Activated CD8-positive, alpha-beta memory T cell treated with anti-CD3 and anti-CD28 coated beads, Interleukin-2, amount 10 ng/mL, durations not matched to agents 7 days and 5 days (primary cell): Measurements from ENCODE around the gene ACTN1. TPM values are rescaled to one million over a fixed set of nuclear protein-coding genes. Genes with fewer than 3 reads are reported as not detected.

Source experiments
- ATAC-seq: fragments of 150-1000 bp; cut with Tn5 transposase; one replicate; pipeline ENCODE4 v1.10.0; 2021; ENCODE audit warnings: moderate library complexity
- CTCF ChIA-PET: fragments of 350-600 bp; sonication (Branson Sonifier 250); formaldehyde crosslinking; loops from one replicate; lab custom pipeline; 2021; ENCODE audit warnings: antibody characterized with exemption; lab: Charles Lee
- DNase-seq: peaks from one replicate; pipeline ENCODE4 v3.0.0-alpha.2; 2020
- H3K27ac Mint-ChIP-seq: one replicate; pipeline ENCODE4 v1.8.0; 2021; ENCODE audit warnings: mild to moderate bottlenecking, mixed read lengths
- H3K27me3 Mint-ChIP-seq: one replicate; pipeline ENCODE4 v1.8.0; 2021; ENCODE audit warnings: mixed read lengths
- H3K36me3 Mint-ChIP-seq: one replicate; pipeline ENCODE4 v1.8.0; 2021; ENCODE audit warnings: mild to moderate bottlenecking, mixed read lengths
- H3K4me1 Mint-ChIP-seq: one replicate; pipeline ENCODE4 v1.8.0; 2021; ENCODE audit warnings: mixed read lengths
- H3K4me3 Mint-ChIP-seq: one replicate; pipeline ENCODE4 v1.8.0; 2021; ENCODE audit warnings: mild to moderate bottlenecking, moderate library complexity, mixed read lengths
- H3K9me3 Mint-ChIP-seq: one replicate; pipeline ENCODE4 v1.8.0; 2022; ENCODE audit warnings: low read depth, mixed read lengths
- total RNA-seq, 2 experiments: library from RNA; stranded (reverse); gene quantifications; one replicate each; pipeline ENCODE4 v1.2.3, GENCODE V29; 2021

Gene ACTN1
- total RNA-seq, 2 experiments from 2014 or later, result 26.8 to 56.0 TPM

GRCh38 chr14:68940614-68941185 is 38.4 kb downstream of the ACTN1 start:
- Mint-ChIP-seq H3K4me3 (no peak overlapping the region), H3K9me3 (no peaks in the 10 kb centered on the region), H3K36me3 (no peaks in the 10 kb centered on the region), H3K27me3 (no peaks in the 10 kb centered on the region), H3K4me1 (peaks cover under 1% of the 10 kb centered on the region), H3K27ac (no peak overlapping the region)
- ATAC-seq, result no peak
- DNase-seq, result no peak
- CTCF ChIA-PET, result interaction anchor here (0.8 to 1.9 kb wide), 4 partner anchors 18 to 189 kb away, joined by 3 to 5 read pairs (median 4); no protein-coding TSS in a partner anchor

GRCh38 chr14:68939893-68940613 is 39.0 kb downstream of the ACTN1 start:
- H3K27me3 Mint-ChIP-seq, result no peaks in the 10 kb centered on the region
- no peaks in the 10 kb centered on the region for H3K36me3 Mint-ChIP-seq
- CTCF ChIA-PET, result interaction anchor here (1.3 to 1.9 kb wide), 3 partner anchors 18 to 162 kb away, joined by 3 to 5 read pairs (median 4); no protein-coding TSS in a partner anchor
- H3K4me1 Mint-ChIP-seq, result peaks cover 3% of the 10 kb centered on the region
- no peak overlapping the region for H3K4me3 Mint-ChIP-seq
- ATAC-seq (no peak), DNase-seq (no peak)
- H3K27ac Mint-ChIP-seq, result no peak overlapping the region
- no peaks in the 10 kb centered on the region for H3K9me3 Mint-ChIP-seq

- CTCF ChIA-PET, result interaction anchor here (1.3 to 1.9 kb wide), 3 partner anchors 19 to 163 kb away, joined by 3 to 5 read pairs (median 4); no protein-coding TSS in a partner anchor
- no peaks in the 10 kb centered on the region for H3K9me3 Mint-ChIP-seq
- no peak overlapping the region for H3K27ac Mint-ChIP-seq
- H3K4me1 Mint-ChIP-seq, result peaks cover 9% of the 10 kb centered on the region
- H3K27me3 Mint-ChIP-seq, result no peaks in the 10 kb centered on the region
- no peak for DNase-seq
- no peak overlapping the region for H3K4me3 Mint-ChIP-seq
- H3K36me3 Mint-ChIP-seq, result no peaks in the 10 kb centered on the region
- ATAC-seq, result no peak
These were observed 39.8 kb downstream of the ACTN1 start for GRCh38 chr14:68939181-68939892.

GRCh38 chr14:68938271-68939150 is 40.6 kb downstream of the ACTN1 start:
- H3K4me3 Mint-ChIP-seq, result no peak overlapping the region
- ATAC-seq (no peak), DNase-seq (no peak)
- no peaks in the 10 kb centered on the region for H3K36me3 Mint-ChIP-seq
- CTCF ChIA-PET, result no interaction called here
- H3K27ac Mint-ChIP-seq, result no peak overlapping the region
- no peaks in the 10 kb centered on the region for H3K27me3 Mint-ChIP-seq
- H3K9me3 Mint-ChIP-seq, result no peaks in the 10 kb centered on the region
- H3K4me1 Mint-ChIP-seq, result peaks cover 10% of the 10 kb centered on the region

- Mint-ChIP-seq H3K36me3 (no peaks in the 10 kb centered on the region), H3K4me3 (no peak overlapping the region), H3K4me1 (peaks cover 10% of the 10 kb centered on the region), H3K27ac (no peak overlapping the region), H3K27me3 (no peaks in the 10 kb centered on the region), H3K9me3 (no peaks in the 10 kb centered on the region)
- CTCF ChIA-PET, result no interaction called here
- DNase-seq (no peak), ATAC-seq (peak; percentile 36)
These were observed 41.4 kb downstream of the ACTN1 start for GRCh38 chr14:68937471-68938270.

- H3K27me3 Mint-ChIP-seq, result no peaks in the 10 kb centered on the region
- no peaks in the 10 kb centered on the region for H3K36me3 Mint-ChIP-seq
- no peaks in the 10 kb centered on the region for H3K9me3 Mint-ChIP-seq
- CTCF ChIA-PET, result no interaction called here
- no peak overlapping the region for H3K4me3 Mint-ChIP-seq
- peaks cover 10% of the 10 kb centered on the region for H3K4me1 Mint-ChIP-seq
- DNase-seq, result no peak
- H3K27ac Mint-ChIP-seq, result no peak overlapping the region
- ATAC-seq, result no peak
These were observed 42.1 kb downstream of the ACTN1 start for GRCh38 chr14:68936980-68937379.

- peaks cover 10% of the 10 kb centered on the region for H3K4me1 Mint-ChIP-seq
These were observed 42.6 kb downstream of the ACTN1 start for GRCh38 chr14:68936476-68936875.

GRCh38 chr14:68935761-68936214 is 43.3 kb downstream of the ACTN1 start:
- Mint-ChIP-seq H3K36me3 (no peaks in the 10 kb centered on the region), H3K27ac (no peak overlapping the region), H3K27me3 (no peaks in the 10 kb centered on the region), H3K4me3 (no peak overlapping the region), H3K4me1 (peaks cover 10% of the 10 kb centered on the region), H3K9me3 (no peaks in the 10 kb centered on the region)
- DNase-seq, result no peak
- CTCF ChIA-PET, result no interaction called here
- ATAC-seq, result no peak

More at GRCh38 chr14:68936476-68936875, 42.6 kb downstream of the ACTN1 start:
- Mint-ChIP-seq H3K9me3 (no peaks in the 10 kb centered on the region), H3K27me3 (no peaks in the 10 kb centered on the region), H3K36me3 (no peaks in the 10 kb centered on the region), H3K27ac (no peak overlapping the region), H3K4me3 (no peak overlapping the region)
- CTCF ChIA-PET, result no interaction called here
- DNase-seq (no peak), ATAC-seq (no peak)

GRCh38 chr14:68934066-68934465 is 45.0 kb downstream of the ACTN1 start:
- CTCF ChIA-PET, result interaction anchor here (0.7 kb wide), 1 partner anchor 1147 kb away, joined by 3 read pairs; no protein-coding TSS in a partner anchor
- Mint-ChIP-seq H3K27me3 (no peaks in the 10 kb centered on the region), H3K27ac (no peak overlapping the region), H3K9me3 (no peaks in the 10 kb centered on the region), H3K4me3 (no peak overlapping the region), H3K36me3 (no peaks in the 10 kb centered on the region), H3K4me1 (peaks cover 10% of the 10 kb centered on the region)
- DNase-seq (no peak), ATAC-seq (no peak)

GRCh38 chr14:68932686-68933085 is 46.4 kb downstream of the ACTN1 start:
- CTCF ChIA-PET, result interaction anchor here (1.4 kb wide), 1 partner anchor 175 kb away, joined by 3 read pairs; no protein-coding TSS in a partner anchor
- no peak overlapping the region for H3K4me3 Mint-ChIP-seq
- DNase-seq (no peak), ATAC-seq (no peak)
- no peaks in the 10 kb centered on the region for H3K36me3 Mint-ChIP-seq
- H3K27ac Mint-ChIP-seq, result no peak overlapping the region
- no peaks in the 10 kb centered on the region for H3K27me3 Mint-ChIP-seq
- no peaks in the 10 kb centered on the region for H3K9me3 Mint-ChIP-seq
- H3K4me1 Mint-ChIP-seq, result peaks cover 23% of the 10 kb centered on the region

- Mint-ChIP-seq H3K36me3 (no peaks in the 10 kb centered on the region), H3K4me3 (no peak overlapping the region), H3K4me1 (peaks cover 24% of the 10 kb centered on the region), H3K9me3 (no peaks in the 10 kb centered on the region), H3K27me3 (peaks cover 2% of the 10 kb centered on the region), H3K27ac (no peak overlapping the region)
- ATAC-seq (no peak), DNase-seq (no peak)
- CTCF ChIA-PET, result interaction anchor here (0.5 to 1.4 kb wide), 4 partner anchors 21 to 175 kb away, joined by 3 read pairs; no protein-coding TSS in a partner anchor
These were observed 46.9 kb downstream of the ACTN1 start for GRCh38 chr14:68932231-68932630.

- ATAC-seq (no peak), DNase-seq (no peak)
- Mint-ChIP-seq H3K4me1 (peaks cover 24% of the 10 kb centered on the region), H3K27me3 (peaks cover 6% of the 10 kb centered on the region), H3K27ac (no peak overlapping the region), H3K36me3 (peaks cover 2% of the 10 kb centered on the region), H3K4me3 (no peak overlapping the region), H3K9me3 (no peaks in the 10 kb centered on the region)
- CTCF ChIA-PET, result interaction anchor here (0.5 to 1.4 kb wide), 4 partner anchors 20 to 176 kb away, joined by 3 read pairs; no protein-coding TSS in a partner anchor
These were observed 47.5 kb downstream of the ACTN1 start for GRCh38 chr14:68931474-68932051.
